Gastrocnemius medialis (tissue), 4 donors: Measurements from ENCODE around the gene SPATS2L. TPM values are rescaled to one million over a fixed set of nuclear protein-coding genes. Genes with fewer than 3 reads are reported as not detected.

Experiments
- ATAC-seq, 2 donors: fragments of 150-250 bp; one replicate each; pipeline ENCODE4 v1.9.1; 2016
- DNase-seq, 2 donors: peaks; one replicate each; pipeline ENCODE4 v3.0.0-alpha.2; 2019
- H3K27ac ChIP-seq, 4 donors: fragments of 200-600 bp; sonication (generic); 1 replicate in 1 of 4; 2 replicates in 3 of 4; pipeline ENCODE4 v1.5.1; 2016 to 2018; ENCODE audit warnings: mild to moderate bottlenecking in 2 of 4, moderate library complexity in 1 of 4
- H3K27me3 ChIP-seq, 3 donors: fragments of 200-600 bp; sonication (generic) in 2 of 3; 1 replicate in 1 of 3; 2 replicates in 2 of 3; pipeline versions ENCODE4 v1.5.1 to v1.6.0; 2016 to 2019; ENCODE audit warnings: mild to moderate bottlenecking in 1 of 3, moderate library complexity in 1 of 3
- H3K36me3 ChIP-seq, 2 donors: fragments of 200-600 bp; sonication (generic) in 1 of 2; one replicate each; pipeline ENCODE4 v1.5.1; 2017 to 2018
- H3K4me1 ChIP-seq, 2 donors: fragments of 200-600 bp; sonication (generic) in 1 of 2; one replicate each; pipeline ENCODE4 v1.5.1; 2016 to 2017; ENCODE audit warnings: mild to moderate bottlenecking in 2 of 2
- H3K4me3 ChIP-seq, 4 donors: fragments of 200-600 bp; sonication (generic) in 3 of 4; 1 replicate in 1 of 4; 2 replicates in 3 of 4; pipeline ENCODE4 v1.5.1; 2016 to 2019; ENCODE audit warnings: mild to moderate bottlenecking in 2 of 4
- H3K9me3 ChIP-seq, 3 donors: fragments of 200-600 bp; sonication (generic) in 2 of 3; 1 replicate in 1 of 3; 2 replicates in 2 of 3; pipeline ENCODE4 v1.5.1; 2016 to 2019
- CTCF ChIP-seq, 5 experiments: fragments of 450-650 bp in 3 of 5; fragments of 200-600 bp in 2 of 5; sonication (generic) in 2 of 5; IDR thresholded peaks in 4 of 5; conservative IDR thresholded peaks in 1 of 5; 1 replicate in 4 of 5; 2 replicates in 1 of 5; pipeline ENCODE4 v1.5.1; 2016 to 2019; ENCODE audit warnings: antibody characterized with exemption in 5 of 5, mild to moderate bottlenecking in 3 of 5, moderate library complexity in 3 of 5
- POLR2A ChIP-seq, 2 donors: fragments of 450-650 bp; IDR thresholded peaks; one replicate each; pipeline ENCODE4 v1.6.1; 2017; ENCODE audit warnings: antibody characterized with exemption in 2 of 2, mild to moderate bottlenecking in 2 of 2, moderate library complexity in 2 of 2
- in situ Hi-C, 4 donors: fragments of 200-750 bp; cut with MboI; loops; one replicate each; pipeline versions ENCODE4 v1.15.0 to v1.8.0; 2017; ENCODE audit warnings: low sequenced_read_pairs in 4 of 4
- intact Hi-C: fragments of 100-400 bp; cut with DNase I; formaldehyde crosslinking; loops from one replicate; pipeline ENCODE4 v1.15.1; 2023; ENCODE audit warnings: low total_unique reads
- total RNA-seq, 4 donors: library from RNA; depleted of rRNA; stranded (reverse); fragments of >200 nt; gene quantifications; one replicate each; pipeline versions ENCODE4 v1.1.0 to v1.2.3, GENCODE V29; 2016

SPATS2L gene
- total RNA-seq, 4 donors from 2014 or later: 34.0 to 74.2 (median 52.3) TPM

GRCh38 chr2:200417366-200417765, 110.9 kb downstream of the SPATS2L start:
- ATAC-seq: no peak
- no peak overlapping the region for H3K27ac ChIP-seq
- H3K36me3 ChIP-seq: peaks cover 0 to 23% of the 10 kb centered on the region in 2 donors
- no peak for DNase-seq
- no peaks in the 10 kb centered on the region for H3K9me3 ChIP-seq
- intact Hi-C loops: no loop called here
- in situ Hi-C loops: no loop called here
- H3K27me3 ChIP-seq: no peaks in the 10 kb centered on the region
- peaks cover 5 to 8% of the 10 kb centered on the region in 2 donors for H3K4me1 ChIP-seq
- TF ChIP-seq POLR2A (IDR thresholded peaks at IDR 0.05): no peak
- no peak for TF ChIP-seq CTCF (IDR thresholded peaks at IDR 0.05 in 4 of 5, conservative IDR thresholded peaks at IDR 0.05 in 1 of 5)
- no peak overlapping the region for H3K4me3 ChIP-seq

DNA sequence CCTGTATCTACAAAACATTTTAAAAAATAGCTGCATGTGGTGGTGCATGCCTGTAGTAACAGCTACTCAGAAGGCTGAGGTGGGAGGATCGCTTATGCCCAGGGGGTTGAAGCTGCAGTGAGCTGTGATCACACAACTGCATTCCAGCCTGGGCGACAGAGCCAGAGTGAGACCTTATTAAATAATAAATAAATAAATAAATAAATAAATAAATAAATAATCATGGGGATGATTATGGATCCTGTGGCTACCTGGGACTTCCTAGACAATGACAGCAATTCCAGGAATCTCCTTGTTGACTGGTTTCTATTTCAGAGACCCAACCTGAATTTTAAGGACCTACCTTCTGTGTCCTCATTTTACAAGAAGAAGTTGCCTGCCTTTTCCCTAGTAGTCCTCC, 111.9 kb downstream of the SPATS2L start:
- intact Hi-C loops (no loop called here), in situ Hi-C loops (no loop called here)
- Histone ChIP-seq H3K9me3 (no peaks in the 10 kb centered on the region), H3K27me3 (no peaks in the 10 kb centered on the region), H3K36me3 (peaks cover 0 to 23% of the 10 kb centered on the region in 2 donors), H3K4me1 (peaks cover under 1 to 3% of the 10 kb centered on the region in 2 donors), H3K27ac (no peak overlapping the region), H3K4me3 (no peak overlapping the region)
- no peak for ATAC-seq
- TF ChIP-seq POLR2A (IDR thresholded peaks at IDR 0.05) (no peak), CTCF (IDR thresholded peaks at IDR 0.05 in 4 of 5, conservative IDR thresholded peaks at IDR 0.05 in 1 of 5) (no peak)
- DNase-seq: no peak

GRCh38 chr2:200419325-200419724, 112.8 kb downstream of the SPATS2L start:
- H3K4me3 ChIP-seq: no peak overlapping the region
- H3K9me3 ChIP-seq: no peaks in the 10 kb centered on the region
- H3K27me3 ChIP-seq: no peaks in the 10 kb centered on the region
- no peak for ATAC-seq
- intact Hi-C loops (no loop called here), in situ Hi-C loops (no loop called here)
- no peak for DNase-seq
- H3K4me1 ChIP-seq: no peaks in the 10 kb centered on the region
- TF ChIP-seq CTCF (IDR thresholded peaks at IDR 0.05 in 4 of 5, conservative IDR thresholded peaks at IDR 0.05 in 1 of 5): no peak
- TF ChIP-seq POLR2A (IDR thresholded peaks at IDR 0.05): no peak
- H3K27ac ChIP-seq: no peak overlapping the region
- peaks cover 0 to 23% of the 10 kb centered on the region in 2 donors for H3K36me3 ChIP-seq

- in situ Hi-C loops: no loop called here
- intact Hi-C loops: no loop called here
- peaks cover 0 to 23% of the 10 kb centered on the region in 2 donors for H3K36me3 ChIP-seq
- no peak overlapping the region for H3K4me3 ChIP-seq
- ATAC-seq (no peak), DNase-seq (no peak)
- H3K27me3 ChIP-seq: no peaks in the 10 kb centered on the region
- no peaks in the 10 kb centered on the region for H3K4me1 ChIP-seq
- H3K27ac ChIP-seq: no peak overlapping the region
- TF ChIP-seq CTCF (IDR thresholded peaks at IDR 0.05 in 4 of 5, conservative IDR thresholded peaks at IDR 0.05 in 1 of 5) (no peak), POLR2A (IDR thresholded peaks at IDR 0.05) (no peak)
- no peaks in the 10 kb centered on the region for H3K9me3 ChIP-seq
Observed at GRCh38 chr2:200421270-200421669, 114.8 kb downstream of the SPATS2L start.

DNA sequence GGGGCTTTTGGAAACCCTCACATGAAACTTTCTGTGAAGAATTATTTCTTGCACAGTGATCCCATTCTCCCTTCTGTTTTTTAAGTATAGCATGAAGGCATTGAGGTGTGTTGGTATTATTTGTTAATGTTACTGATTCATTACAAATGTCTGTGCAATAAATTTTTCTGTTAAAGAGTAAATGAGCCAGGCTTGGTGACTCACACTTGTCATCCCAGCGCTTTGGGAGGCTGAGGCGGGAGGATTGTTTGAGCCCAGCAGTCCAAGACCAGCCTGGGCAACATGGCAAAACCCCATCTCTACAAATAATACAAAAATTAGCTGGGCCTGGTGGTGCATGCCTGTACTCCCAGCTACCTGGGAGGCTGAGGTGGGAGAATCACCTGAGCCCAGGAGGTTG, 115.6 kb downstream of the SPATS2L start:
- Histone ChIP-seq H3K4me3 (no peak overlapping the region), H3K4me1 (no peaks in the 10 kb centered on the region), H3K27ac (no peak overlapping the region), H3K36me3 (peaks cover 0 to 16% of the 10 kb centered on the region in 2 donors), H3K9me3 (no peaks in the 10 kb centered on the region), H3K27me3 (no peaks in the 10 kb centered on the region)
- intact Hi-C loops: no loop called here
- ATAC-seq: no peak
- DNase-seq: no peak
- no peak for TF ChIP-seq CTCF (IDR thresholded peaks at IDR 0.05 in 4 of 5, conservative IDR thresholded peaks at IDR 0.05 in 1 of 5)
- TF ChIP-seq POLR2A (IDR thresholded peaks at IDR 0.05): no peak
- in situ Hi-C loops: no loop called here
